ENCODE measurements around the gene GRIN2D.
"Not testable (repeated sequence)": the region's sequence is repeated elsewhere in the genome, so short reads cannot be mapped to it uniquely, and the experiment has no call there.

Gene GRIN2D

DNA sequence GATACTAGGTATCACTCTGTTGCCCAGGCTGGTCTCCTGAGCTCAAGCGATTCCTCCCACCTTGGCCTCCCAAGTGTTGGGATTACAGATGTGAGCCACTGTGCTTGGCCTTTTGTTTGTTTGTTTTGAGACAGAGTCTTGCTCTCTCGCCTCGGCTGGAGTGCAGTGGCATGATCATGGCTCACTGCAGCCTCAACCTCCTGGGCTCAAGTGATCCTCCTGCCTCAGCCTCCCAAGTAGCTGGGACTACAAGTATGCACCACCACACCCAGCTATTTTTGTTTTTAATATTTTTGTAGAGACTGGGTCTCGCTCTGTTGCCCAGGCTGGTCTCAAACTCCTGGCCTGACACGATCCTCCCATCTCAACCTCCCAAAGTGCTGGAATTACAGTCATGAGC, 21.7 kb upstream of the GRIN2D start:
- not testable (repeated sequence) for DNase-seq (ENCODE audit: low read depth)

DNA sequence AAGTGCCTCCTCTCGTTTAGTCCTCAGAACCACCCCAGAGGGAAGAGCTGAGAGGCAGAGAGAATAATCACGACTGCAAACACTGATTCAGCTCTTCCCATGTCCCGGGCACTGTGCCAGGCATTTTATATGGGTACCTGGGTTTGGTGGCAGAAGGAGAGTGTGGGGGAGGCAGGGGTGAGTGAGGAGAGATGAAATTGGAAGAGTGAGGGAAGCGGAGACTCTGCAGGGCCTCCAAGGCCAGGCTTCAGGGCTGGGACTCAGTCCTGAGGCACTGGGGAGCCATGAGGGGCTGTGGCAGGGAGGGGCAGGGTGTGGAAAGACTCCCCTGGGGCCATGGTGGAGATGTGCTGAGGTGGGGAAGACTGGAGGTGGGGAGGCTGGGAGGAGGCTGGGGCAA, 20.6 kb upstream of the GRIN2D start:
- no peak for DNase-seq (ENCODE audit: low read depth)

DNA sequence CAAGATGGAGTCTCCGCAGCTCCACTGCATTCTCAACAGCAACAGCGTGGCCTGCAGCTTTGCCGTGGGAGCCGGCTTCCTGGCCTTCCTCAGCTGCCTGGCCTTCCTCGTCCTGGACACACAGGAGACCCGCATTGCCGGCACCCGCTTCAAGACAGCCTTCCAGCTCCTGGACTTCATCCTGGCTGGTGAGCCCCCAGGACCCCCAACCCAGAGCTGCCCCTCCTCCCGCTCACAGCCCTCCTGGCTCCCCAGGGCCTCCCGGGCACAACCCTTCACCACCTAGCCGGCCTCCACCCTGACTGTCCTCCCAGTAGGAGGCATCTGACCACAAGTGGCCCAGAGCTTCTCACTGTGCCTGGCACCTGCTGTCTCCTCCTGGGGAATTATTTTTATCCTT, 19.9 kb upstream of the GRIN2D start:
- no peak for DNase-seq (ENCODE audit: low read depth)

DNA sequence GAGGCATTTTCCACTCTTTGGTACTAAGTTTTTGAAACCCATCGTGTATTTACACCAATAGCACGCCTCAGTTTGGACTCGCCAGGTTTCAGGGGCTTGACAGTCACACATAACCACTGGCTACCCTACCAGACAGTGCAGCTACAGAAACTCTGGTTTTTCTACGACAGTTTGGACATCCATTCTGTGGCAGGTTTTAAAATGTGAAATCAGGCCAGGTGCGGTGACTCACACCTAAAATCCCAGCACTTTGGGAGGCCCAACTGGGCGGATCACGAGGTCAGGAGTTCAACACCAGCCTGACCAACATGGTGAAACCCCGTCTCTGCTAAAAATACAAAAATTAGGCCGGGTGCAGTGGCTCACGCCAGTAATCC, 15.3 kb upstream of the GRIN2D start:
- DNase-seq (ENCODE audit: low read depth), result no peak

DNA sequence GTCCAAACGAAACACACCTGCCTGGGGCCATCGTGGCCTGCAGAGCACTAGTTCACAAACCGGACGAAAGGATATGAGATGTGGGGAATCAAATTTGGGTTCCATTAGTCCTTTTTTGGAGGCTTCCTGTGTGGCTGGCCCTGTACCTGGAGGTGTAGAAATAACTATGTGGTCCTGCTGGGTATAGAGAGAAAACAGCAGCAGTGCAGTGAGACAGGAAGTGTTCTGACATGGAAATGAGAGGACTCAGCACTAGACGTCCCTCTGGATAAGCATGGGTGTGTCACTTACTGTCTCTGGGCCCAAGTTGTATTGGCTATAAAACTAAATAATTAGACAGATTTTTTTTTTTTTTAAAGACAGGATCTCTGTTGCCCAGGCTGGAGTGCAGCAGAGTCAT, 14.4 kb upstream of the GRIN2D start:
- no peak for DNase-seq (ENCODE audit: low read depth)

DNA sequence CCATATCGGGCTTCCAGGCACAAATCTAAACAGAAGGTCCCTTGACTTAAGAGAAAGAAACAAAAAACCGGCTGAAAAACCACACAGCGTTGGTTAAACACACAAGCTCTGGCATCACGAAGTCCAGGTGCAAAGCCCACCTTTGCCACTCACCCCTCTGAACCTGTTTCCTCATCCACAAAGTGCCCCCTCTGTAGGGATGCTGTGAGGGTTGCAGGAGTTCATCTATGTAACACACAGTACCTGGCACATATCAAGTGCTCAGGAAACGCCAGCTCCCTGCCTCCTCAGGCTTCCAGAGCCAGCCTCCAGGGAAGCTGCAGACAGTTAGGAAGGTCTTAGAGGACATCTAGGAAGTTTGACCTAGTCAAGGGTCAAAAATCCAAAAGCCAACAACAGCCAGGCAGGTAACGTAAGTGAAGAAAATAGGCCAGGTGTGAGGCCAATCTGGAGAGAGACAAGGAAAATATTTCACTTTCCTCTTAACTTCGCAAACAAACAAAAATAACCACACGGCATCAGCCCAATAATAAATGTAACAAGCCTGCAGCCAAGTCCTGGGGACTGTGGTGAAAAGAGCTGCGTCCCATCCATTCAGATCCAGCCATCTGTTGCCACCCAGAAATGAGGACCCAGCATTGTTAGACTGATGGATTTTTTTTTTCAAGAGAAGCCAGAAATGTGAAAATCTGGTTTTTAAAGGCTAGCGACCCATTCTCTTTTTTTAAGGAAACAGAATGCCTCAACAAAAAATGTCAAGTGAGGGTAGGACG, 12.1 kb upstream of the GRIN2D start:
- DNase-seq (ENCODE audit: low read depth), result no peak

DNA sequence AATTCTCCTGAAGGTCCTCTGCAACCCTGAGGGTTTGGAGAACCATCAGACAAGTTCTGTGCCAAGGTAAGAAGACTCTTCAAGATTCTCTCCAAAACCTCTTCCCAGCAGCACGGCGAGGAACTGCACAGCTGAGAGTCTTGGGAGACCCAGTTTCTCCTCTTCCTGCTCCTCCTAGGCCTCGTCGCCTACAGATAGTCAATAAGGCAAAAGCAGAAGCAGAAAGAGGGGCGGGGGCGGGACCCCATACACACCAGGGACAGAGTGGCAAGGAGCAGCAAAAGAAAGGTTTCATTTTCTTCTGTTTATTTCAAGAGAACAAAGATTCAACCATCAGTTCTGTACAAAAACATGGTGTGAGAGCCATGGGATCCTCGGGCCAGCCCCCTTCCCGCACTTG, 11.2 kb upstream of the GRIN2D start:
- DNase-seq (ENCODE audit: low read depth), result no peak

DNA sequence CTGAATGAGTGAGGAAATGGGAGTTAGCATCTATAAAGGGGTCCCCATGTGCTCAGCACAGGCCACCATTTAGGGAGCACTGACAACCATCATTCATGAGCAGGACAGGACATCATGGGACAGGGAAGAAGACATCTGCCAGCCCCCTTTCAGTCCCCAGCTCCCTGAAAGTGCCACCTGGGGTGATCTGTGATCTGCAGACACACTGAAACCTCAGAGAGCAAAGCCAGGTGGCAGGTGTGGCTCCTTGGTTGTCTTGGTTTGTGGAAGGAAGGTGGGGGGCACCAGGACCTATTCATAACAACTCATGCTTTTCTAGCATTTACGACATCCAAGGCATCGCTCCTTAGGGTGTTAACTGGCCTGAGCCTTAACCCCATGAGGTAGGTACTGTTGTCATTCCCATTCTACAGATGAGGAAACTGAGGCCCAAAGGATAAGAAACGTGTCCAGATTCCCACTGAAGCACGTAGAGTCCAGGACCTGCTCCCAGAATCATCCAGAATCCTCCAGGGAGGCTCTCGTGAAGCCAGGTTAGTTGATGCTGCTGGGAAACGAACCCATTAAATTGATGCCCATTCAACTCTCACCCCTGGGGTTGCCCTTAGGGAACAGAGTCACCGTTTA, 7.9 kb upstream of the GRIN2D start:
- DNase-seq (ENCODE audit: low read depth), result no peak

DNA sequence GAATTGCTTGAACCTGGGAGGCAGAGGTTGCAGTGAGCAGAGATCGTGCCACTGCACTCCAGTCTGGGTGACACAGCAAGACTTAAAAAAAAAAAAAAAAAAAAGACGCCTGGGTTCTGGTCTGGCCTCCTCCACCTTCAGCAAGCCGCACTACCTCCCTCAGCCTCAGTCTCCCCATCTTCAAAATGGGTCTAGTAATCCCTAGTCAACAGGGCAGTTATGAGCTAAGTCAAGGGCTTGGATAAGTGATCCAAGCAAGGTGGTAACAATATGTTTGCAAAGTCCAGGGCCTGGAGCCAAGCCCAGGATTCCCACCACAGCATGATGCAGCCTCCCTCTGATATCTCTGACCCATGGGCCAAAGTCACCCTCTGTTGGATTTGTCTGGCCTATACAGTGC, 6.5 kb upstream of the GRIN2D start:
- DNase-seq (ENCODE audit: low read depth), result no peak

DNA sequence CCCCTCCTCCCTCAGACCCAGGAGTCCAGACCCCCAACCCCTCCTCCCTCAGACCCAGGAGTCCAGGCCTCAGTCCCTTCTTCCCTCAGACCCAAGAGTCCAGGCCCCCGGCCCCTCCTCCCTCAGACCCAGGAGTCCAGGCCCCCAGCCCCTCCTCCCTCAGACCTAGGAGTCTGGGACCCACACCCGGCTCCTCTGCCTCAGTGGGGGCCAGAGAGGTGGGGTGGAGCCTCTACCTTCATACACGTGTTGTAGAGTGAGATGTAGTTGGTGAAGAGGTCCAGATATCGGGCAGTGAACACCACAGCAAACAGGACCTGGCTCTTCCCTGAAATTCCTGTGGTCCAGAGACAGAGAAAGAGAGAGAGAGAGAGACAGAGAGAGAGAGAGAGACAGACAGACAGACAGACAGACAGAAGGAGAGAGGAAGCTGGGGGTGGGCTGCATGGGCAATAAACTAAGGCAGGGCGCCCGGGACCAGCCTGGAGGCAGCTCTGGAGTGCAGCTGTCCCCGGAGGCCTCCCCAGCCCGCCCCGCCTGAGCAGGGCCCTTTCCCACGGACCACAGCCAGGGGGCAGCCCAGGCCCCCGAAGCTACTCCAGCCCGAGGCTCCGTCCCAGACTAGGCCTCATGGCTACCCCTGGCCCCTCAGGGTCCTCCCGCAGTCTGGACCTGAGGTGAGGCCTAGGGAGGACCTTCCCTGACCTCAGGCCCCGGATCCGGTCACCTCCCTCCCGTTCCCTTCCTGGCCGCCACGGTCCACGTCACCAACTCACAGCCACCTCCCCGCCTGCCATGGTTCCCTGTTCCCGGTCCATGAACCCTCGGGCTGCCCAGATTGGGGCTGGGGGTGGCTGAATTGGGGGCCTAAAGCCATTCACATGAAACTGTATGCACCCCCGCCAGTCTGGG, 3.0 kb upstream of the GRIN2D start:
- DNase-seq (ENCODE audit: low read depth), result peak; percentile 41

DNA sequence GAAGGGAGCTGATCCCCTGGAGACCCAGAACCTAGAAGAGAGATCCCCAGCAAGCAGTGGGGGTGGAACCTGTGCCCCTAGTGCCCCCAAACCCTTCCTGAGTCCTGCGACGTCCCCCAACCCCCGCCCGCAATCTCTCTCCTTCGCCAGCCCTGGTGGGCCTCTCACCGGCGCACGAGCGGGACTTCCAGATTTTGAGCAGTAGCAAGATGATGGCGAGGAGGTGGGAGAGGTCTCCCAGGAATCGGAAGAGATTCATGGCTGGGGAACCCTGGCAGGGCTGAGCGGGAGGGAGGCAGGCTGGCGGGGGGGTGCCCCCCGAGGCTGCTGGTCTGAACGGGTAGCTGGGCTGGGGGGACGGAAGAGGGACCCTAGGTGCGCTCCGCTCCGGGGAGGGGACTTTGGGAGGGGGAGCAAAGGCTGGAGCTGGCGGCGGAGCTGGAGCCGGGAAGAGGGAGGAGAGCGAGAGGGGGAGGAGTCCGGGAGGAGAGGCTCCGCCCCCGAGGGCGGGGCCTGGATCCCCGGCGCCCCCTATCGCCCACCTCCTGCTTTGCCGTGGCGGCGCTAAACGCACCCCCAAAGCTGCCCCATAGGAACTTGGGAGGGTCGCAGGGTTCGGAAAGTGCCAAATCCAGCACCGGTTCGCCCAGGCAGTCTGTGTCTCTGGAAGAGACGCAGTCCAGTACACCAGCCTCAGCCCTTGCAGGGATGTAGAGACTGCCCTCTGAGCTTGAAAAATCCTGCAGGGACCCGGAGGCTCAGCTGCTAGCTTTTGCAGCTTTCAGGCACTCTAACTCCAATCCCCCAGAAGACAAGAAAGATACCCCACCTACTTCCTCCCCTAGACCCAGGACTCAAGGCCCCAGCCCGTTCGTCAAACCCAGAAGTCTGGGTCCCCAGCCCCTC, 2.1 kb upstream of the GRIN2D start, which contains the start of gene KDELR1:
KDELR1 (minus strand) TSS at position 452 of the 906 bp plus-strand sequence; CDS start at position 259, 193 bp downstream.
- peak; percentile 63 for DNase-seq (ENCODE audit: low read depth)

DNA sequence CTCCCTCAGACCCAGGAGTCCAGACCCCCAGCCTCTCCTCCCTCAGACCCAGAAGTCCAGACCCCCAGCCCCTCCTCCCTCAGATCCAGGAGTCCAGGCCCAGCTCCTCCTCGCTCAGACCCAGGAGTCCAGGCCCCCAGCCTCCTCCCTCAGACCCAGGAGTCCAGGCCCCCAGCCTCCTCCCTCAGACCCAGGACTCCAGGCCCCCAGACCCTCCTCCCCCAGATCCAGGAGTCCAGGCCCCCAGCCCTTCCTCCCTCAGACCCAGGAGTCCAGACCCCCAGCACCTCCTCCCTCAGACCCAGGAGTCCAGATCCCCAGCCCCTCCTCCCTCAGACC, 1.5 kb upstream of the GRIN2D start:
- DNase-seq (ENCODE audit: low read depth), result not testable (repeated sequence)

DNA sequence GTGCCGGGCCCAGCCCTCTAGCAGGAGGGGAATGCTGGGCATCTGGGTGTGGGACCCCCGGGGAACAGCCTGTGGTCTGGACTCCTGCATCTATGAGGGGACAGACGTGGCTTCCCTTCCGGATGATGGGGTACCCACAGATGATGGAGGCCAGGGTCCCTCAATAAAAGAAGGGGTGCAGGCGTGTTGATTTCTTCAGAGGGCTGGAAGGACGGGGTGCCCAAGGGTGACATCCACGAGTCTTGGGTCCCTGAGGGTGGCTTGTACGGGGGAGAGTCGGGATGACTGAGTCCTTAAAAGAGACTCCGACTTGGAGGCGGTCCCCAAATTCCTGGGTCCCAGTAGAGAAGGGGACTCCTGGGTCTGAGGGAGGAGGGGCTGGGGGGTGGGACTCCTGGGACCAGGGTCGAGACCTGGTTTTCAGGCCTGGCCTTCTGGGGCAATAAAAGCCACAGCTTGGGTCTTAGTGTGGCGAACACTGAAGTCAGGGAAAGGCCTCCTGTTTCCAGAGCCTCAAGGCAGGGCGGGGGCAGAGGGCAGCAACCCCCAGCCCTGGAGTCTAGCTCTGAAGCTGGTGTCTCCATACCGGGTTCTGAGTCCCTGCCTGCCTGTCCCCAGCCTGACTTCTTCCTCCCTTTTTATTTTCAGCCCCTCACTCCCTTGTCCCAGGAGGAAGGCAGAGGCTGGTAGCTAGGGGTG, 459 bp upstream of the GRIN2D start:
- DNase-seq (ENCODE audit: low read depth), result no peak

DNA sequence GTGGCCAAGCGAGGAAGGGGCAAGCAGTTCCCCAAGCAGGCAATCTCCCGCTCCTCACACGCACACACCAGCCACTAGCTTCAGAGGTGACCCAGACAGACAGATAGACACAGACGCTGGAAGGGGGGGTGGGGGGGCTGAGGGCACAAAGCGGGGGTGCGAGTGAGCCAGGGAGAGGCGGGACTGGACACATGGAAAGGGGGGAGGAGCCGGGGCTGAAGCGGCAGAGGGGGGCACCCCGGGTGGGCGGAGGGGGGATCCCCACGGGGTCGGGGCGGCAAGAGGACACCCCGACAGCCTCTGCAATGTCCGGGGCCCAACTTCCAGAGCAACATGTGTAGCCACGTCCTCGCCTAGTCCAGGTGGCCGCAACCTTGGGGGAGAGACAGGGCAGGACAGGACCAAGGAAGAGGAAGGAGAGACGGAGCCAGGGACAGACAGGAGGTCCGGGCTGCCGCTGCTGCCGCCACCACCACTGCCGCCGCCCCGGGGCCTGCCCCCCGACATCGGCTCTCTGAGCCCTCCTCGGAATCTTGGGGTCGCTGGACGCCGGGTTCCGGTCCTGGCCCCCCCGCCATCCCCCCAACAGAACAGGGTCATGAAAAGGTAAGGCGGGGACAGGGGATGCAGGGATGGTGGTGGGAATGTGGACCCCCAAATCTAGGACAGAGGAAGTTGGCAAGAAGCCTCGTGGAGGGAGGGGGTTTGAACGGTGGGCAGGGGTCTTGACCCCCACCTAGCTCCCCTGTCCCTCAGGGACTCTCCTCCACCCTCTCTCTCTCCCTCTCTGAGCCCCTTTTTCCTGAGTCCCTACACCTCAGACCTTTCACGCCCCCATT, 1.1 kb downstream of the GRIN2D start:
- no peak for DNase-seq (ENCODE audit: low read depth)

DNA sequence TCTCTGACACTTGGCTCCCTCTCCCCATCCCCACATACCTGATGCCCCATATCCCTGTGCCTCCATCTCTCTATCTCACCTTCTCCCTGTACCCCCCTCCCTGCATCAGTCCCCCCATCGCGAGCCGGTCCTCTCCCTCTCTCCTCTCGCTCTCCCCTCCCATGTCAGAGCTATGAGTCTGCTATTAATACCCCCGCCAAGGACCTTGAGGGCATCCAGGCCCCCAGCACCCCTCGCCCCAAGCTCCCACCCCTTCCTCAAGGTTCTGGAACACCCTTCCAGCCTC, 1.6 kb downstream of the GRIN2D start:
- DNase-seq (ENCODE audit: low read depth), result no peak

DNA sequence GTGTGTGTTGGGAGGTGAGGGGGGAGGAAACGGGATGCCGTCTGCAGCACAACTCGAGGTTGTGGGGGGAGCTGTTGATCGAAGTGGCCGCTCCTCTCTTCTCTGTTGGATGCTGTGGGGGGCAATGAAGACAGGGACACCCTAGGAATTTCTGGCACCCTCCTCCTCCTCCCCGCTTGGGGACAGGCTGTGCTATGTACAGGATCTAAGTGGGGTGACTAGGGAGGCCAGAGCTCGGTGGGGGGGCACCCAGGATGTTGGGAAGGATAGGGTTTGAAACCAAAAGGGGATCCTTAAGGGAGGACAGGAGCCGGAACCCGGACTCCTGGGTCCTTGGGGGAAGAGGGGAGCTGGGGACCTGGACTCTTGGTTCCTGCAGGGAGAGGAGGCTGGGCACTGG, 2.0 kb downstream of the GRIN2D start:
- DNase-seq (ENCODE audit: low read depth), result no peak

DNA sequence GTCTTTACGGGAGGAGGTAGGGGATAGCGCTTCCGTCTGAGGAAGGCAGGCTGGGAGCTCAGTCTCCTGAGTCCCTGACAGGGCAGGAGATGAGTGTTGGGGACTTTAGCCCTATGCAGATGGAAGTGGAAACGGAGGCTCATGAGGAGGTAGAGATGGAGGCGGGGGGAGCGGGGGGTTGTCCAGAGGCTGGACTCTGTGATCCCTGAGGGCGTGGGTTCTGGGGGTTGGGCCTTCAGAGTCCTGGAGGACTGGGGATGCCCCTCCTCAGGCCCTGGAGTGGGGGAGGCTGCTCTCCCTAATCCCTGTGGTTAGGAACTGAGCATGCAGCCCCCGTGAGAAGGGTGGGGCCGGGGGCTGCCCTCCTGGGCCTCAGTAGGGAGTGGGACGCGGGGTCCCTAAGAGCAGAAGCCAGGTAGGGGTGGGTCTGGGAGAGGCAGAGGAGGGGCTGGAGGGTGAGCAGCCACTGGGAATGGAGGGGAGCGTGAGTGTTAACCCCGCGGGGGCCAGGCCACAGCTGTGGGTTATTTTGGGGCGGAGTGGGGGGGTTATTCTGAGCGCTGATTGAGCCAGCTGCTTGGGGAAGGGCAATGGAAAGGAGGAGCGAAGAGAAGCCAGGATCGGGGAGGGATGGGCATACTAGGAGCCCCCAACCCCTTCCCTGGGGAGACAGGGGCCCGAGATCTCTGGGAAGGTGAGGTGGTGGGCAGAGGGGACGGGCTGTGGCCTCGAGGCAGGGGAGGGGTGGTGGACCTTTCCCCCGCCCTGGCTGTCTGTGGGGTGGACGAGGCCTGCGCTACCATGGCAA, 2.8 kb downstream of the GRIN2D start:
- no peak for DNase-seq (ENCODE audit: low read depth)

DNA sequence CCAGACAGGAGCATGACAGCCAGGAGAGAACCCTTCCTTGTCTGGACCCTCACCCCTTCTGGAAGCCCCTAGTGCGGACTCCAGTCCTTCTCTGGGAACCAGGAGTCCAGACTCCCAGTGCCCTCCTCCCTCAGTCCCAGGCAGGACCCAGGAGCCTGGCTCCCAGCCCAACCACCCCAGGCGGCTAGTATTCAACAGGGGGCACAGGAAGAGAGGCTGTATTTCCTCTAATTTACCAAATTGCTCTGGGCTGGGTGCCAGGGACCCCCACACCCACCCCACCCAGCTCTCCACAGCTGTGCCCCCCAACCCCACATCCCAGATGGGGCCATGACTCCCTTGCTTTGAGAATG, 3.3 kb downstream of the GRIN2D start:
- no peak for DNase-seq (ENCODE audit: low read depth)

DNA sequence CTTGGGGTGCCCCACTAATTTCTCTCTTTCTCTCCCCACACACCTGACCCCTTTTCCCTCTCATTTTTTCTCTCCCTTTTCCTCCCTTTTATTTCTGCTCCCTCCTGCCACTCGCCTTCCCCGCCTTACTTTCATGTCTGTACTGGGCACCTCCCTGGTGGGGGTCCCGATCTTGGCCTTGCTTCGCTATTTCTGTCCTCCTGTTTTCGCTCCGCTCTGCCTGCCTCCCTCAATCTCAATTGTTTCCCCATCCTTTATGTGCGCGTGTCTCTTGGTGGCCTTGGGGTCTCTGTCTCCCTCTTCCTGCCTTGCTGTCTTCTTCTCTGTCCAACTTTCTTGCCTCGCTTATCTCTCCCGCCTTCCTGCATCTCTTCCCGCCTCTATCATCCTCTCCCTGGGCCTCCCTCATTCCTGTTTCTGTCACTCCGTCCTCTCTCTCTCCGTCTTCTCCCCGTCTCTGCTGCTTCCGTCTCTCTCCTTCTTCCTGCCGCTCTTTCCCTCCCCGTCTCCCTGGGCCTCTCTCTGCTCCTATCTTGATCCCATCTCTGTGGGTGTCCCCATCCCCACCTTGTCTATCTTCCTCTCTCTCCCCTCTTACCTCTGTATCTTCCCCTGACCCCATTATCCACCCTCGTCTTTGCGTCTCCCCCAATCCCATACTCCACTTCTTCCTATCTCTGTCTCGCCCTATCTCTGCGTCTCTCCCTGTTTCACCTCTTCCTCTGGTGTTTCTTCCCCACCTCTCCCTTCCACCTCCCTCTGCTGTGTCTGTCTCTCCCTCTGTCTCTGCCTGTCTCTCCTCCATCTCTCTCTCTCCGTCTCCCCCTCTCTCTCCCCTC, 4.0 kb downstream of the GRIN2D start:
- DNase-seq (ENCODE audit: low read depth), result no peak
